ENCODE results near the gene HTRA1.

DNA sequence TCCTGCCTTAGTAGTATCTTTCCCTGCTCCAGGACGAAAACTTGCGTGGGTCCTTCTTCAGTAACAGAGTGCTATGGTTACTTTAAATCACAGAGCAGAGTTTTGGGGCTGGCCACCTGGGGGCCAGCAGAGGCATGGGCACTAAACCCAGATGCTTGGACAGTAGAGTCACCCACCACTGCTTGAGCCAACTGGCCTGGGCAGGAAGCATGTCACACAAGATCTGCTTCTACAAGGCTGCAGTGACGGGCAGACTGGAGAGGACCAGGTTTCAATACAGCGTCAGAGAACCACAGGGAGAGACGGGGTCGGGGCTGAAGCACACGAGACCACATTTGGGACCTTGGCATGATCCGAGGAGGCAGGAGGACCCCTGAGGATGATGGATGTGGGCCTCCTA lies 84.9 kb downstream of the HTRA1 start:
- TF ChIP-seq CTCF (conservative IDR thresholded peaks at IDR 0.05 in 1 of 2, IDR thresholded peaks at IDR 0.05 in 1 of 2; ENCODE audit: low read depth in 1 of 2, low read length in 2 of 2) (no peak), EZH2 (IDR thresholded peaks at IDR 0.05; ENCODE audit: low read length, missing control alignments) (no peak)
